ENCODE results near the gene RSRC1.

Gene RSRC1

DNA sequence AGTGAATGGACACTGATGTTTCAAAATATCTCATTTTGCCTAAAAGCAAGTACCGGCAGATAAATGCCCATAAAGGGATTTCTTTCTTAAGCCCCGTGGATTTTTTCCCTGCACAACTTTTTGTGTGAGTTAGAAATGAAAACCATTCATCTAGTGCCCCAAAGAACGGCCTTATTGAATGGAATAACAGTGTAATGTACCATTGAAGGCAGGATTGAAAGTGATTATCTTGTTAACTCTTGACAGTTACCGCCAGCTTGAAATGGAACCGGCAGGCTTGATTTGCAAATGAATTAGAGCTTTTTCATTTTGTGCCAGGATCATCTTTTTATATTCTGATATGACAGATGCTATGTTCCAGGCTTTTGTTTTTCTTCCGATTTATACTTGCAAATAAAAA, 162.2 kb downstream of the RSRC1 start:
- Histone ChIP-seq H3K9me3 (ENCODE audit: control insufficient read depth, insufficient read depth, low read length) (peaks cover 4% of the 10 kb centered on the region; the same call in 1 of the 2 replicates), H3K9ac (ENCODE audit: low read depth, low read length) (no peak overlapping the region), H3K27ac (ENCODE audit: low read depth, low read length) (no peak overlapping the region), H3K27me3 (ENCODE audit: control insufficient read depth, insufficient read depth, low read length) (no peaks in the 10 kb centered on the region), H3K4me3 (ENCODE audit: low read depth, low read length) (no peak overlapping the region), H3K4me1 (ENCODE audit: control insufficient read depth, insufficient read depth, low read length) (peaks cover 5% of the 10 kb centered on the region; the same call in 1 of the 2 replicates), H3K36me3 (ENCODE audit: control insufficient read depth, insufficient read depth, low read length) (no peaks in the 10 kb centered on the region)

DNA sequence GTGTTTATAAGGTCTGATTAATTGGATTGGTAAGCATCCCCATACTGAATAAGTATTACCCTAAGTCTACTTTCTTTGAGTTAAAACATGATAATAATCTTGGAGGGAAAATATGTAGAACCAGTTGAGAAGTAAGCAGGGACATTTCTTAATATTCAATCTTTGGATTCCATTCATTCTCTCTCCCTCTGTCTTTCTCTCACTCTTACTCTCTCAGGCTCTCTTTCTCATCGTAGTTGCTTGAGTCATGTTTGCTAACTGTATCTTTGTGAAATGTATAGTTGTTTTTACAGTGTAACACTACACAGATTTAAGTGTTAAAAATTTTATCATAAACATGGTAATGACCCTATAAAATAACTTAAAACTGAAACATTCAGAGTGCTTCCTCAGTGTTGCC, 163.8 kb downstream of the RSRC1 start:
- Histone ChIP-seq H3K9ac (ENCODE audit: low read depth, low read length) (no peak overlapping the region), H3K27ac (ENCODE audit: low read depth, low read length) (no peak overlapping the region), H3K9me3 (ENCODE audit: control insufficient read depth, insufficient read depth, low read length) (no peaks in the 10 kb centered on the region), H3K36me3 (ENCODE audit: control insufficient read depth, insufficient read depth, low read length) (no peaks in the 10 kb centered on the region), H3K4me1 (ENCODE audit: control insufficient read depth, insufficient read depth, low read length) (peaks cover 5% of the 10 kb centered on the region; the same call in 1 of the 2 replicates), H3K27me3 (ENCODE audit: control insufficient read depth, insufficient read depth, low read length) (no peaks in the 10 kb centered on the region), H3K4me3 (ENCODE audit: low read depth, low read length) (no peak overlapping the region)

DNA sequence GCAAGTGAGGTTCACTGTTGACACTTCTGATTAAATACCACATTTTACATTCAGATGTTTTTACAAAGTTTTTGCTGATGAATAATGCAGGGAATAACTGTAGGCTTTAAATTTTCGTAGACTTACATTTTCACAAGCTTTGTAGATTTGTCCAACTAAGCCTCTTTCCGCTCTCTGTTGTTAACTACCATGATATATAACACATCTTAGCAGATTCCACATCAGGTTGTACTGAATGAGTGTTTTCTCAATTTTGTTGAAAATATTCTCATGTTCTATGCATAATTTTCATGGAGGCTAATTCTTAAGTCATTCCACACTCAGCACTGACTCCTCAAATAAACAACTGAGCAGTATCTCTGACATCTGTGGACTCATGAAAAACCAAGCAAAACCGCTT, 168.3 kb downstream of the RSRC1 start:
- Histone ChIP-seq H3K27me3 (ENCODE audit: control insufficient read depth, insufficient read depth, low read length) (no peaks in the 10 kb centered on the region), H3K4me1 (ENCODE audit: control insufficient read depth, insufficient read depth, low read length) (no peaks in the 10 kb centered on the region), H3K27ac (ENCODE audit: low read depth, low read length) (no peak overlapping the region), H3K9me3 (ENCODE audit: control insufficient read depth, insufficient read depth, low read length) (no peaks in the 10 kb centered on the region), H3K9ac (ENCODE audit: low read depth, low read length) (no peak overlapping the region), H3K4me3 (ENCODE audit: low read depth, low read length) (no peak overlapping the region), H3K36me3 (ENCODE audit: control insufficient read depth, insufficient read depth, low read length) (no peaks in the 10 kb centered on the region)

DNA sequence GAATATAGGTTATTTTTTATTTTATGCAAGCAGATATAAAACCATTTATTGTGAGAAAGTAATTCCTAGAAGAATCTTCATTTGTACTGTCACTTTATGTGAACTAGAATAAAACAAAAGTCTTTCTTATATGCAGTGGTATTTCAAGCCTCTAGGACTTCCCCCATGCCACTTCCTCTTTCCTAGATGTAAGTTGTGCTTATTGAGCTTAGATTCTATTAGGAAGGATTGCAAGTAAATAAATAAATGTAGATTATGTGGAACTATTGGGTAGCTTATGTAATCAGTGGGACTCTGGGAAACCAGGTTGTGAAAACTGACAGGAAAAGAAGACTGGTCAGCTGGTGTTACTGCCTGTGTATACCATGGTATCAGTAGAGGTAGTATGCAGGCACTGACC, 169.7 kb downstream of the RSRC1 start:
- Histone ChIP-seq H3K9ac (ENCODE audit: low read depth, low read length) (no peak overlapping the region), H3K27me3 (ENCODE audit: control insufficient read depth, insufficient read depth, low read length) (no peaks in the 10 kb centered on the region), H3K36me3 (ENCODE audit: control insufficient read depth, insufficient read depth, low read length) (no peaks in the 10 kb centered on the region), H3K4me3 (ENCODE audit: low read depth, low read length) (no peak overlapping the region), H3K4me1 (ENCODE audit: control insufficient read depth, insufficient read depth, low read length) (no peaks in the 10 kb centered on the region), H3K9me3 (ENCODE audit: control insufficient read depth, insufficient read depth, low read length) (no peaks in the 10 kb centered on the region), H3K27ac (ENCODE audit: low read depth, low read length) (no peak overlapping the region)

DNA sequence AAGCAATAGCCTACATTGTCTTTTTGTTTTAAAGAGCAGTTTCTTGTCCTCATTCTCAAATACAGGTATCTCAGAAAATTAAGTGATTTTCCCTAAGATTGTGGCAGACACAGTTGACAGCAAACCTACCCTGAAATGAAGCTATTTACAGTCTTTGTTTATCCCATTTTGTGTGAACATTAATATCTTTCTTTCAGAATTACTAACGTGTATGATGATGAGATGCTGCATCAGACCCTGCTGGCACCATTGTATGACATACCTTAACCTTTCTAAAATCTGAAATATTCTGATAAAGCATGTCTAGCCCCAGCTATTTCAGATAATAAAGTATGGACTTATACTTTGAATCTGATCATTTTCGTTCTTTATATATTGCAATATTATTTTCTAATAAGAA, 185.9 kb downstream of the RSRC1 start:
- Histone ChIP-seq H3K4me3 (ENCODE audit: low read depth, low read length) (no peak overlapping the region), H3K9me3 (ENCODE audit: control insufficient read depth, insufficient read depth, low read length) (no peaks in the 10 kb centered on the region), H3K27me3 (ENCODE audit: control insufficient read depth, insufficient read depth, low read length) (no peaks in the 10 kb centered on the region), H3K27ac (ENCODE audit: low read depth, low read length) (no peak overlapping the region), H3K9ac (ENCODE audit: low read depth, low read length) (no peak overlapping the region), H3K36me3 (ENCODE audit: control insufficient read depth, insufficient read depth, low read length) (no peaks in the 10 kb centered on the region), H3K4me1 (ENCODE audit: control insufficient read depth, insufficient read depth, low read length) (no peaks in the 10 kb centered on the region)

DNA sequence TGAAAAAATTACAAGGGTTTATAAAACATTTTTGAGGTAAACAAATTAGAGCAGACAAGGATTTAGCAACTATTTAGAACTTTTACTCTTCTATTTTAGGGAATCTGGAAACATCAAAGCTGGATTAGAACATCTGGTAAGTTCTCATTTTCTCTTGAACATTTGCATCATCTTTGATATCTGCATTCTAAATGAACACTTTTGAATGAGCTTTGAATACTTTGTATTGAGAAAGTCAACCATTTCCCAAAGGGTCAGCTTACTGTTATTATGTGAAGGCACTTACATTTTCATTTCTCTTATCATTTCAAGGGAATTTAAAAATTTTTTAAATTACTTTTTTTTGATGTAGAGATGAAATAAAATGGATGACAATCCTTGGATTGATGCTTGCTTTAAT, 188.1 kb downstream of the RSRC1 start:
- H3K27me3 ChIP-seq (ENCODE audit: control insufficient read depth, insufficient read depth, low read length): no peaks in the 10 kb centered on the region
- H3K27ac ChIP-seq (ENCODE audit: low read depth, low read length): no peak overlapping the region
- no peaks in the 10 kb centered on the region for H3K4me1 ChIP-seq (ENCODE audit: control insufficient read depth, insufficient read depth, low read length)
- no peaks in the 10 kb centered on the region for H3K9me3 ChIP-seq (ENCODE audit: control insufficient read depth, insufficient read depth, low read length)
- no peak overlapping the region for H3K9ac ChIP-seq (ENCODE audit: low read depth, low read length)
- no peak overlapping the region for H3K4me3 ChIP-seq (ENCODE audit: low read depth, low read length)
- no peaks in the 10 kb centered on the region for H3K36me3 ChIP-seq (ENCODE audit: control insufficient read depth, insufficient read depth, low read length)

DNA sequence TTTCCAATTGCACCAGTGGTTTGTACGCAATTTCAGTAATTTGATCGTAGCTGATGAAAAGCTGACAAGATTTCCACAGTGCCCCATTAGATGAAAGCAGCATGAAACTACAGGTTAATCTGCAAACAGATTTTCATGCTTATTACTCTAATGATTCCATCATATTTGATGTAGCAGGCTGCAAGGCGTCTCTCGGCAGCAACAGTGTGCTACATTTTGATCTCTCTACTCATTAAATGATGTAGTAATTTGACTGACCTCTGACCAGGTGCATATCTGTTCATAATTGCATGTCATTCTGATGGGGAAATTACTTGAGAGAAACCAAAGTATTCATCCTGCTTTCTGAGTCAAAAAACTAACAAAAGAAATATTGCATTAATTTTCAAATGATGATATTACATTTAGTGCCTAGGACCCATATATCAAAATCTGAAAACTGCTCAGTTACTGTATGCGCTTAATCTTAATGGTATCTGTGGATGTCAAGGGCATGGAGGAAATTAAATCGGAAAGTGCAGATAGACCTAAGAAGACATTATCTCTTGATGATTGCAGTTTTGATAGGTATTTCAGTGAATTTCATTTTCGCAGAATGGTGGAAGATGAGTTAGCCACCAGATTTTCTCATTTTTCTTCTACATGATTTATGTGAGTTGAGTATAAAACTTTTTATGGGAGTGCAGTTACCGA, 198.5 kb downstream of the RSRC1 start:
- H3K27me3 ChIP-seq (ENCODE audit: control insufficient read depth, insufficient read depth, low read length): no peaks in the 10 kb centered on the region
- no peak overlapping the region for H3K4me3 ChIP-seq (ENCODE audit: low read depth, low read length)
- no peaks in the 10 kb centered on the region for H3K36me3 ChIP-seq (ENCODE audit: control insufficient read depth, insufficient read depth, low read length)
- H3K27ac ChIP-seq (ENCODE audit: low read depth, low read length): no peak overlapping the region
- no peaks in the 10 kb centered on the region for H3K9me3 ChIP-seq (ENCODE audit: control insufficient read depth, insufficient read depth, low read length)
- no peak overlapping the region for H3K9ac ChIP-seq (ENCODE audit: low read depth, low read length)
- H3K4me1 ChIP-seq (ENCODE audit: control insufficient read depth, insufficient read depth, low read length): no peaks in the 10 kb centered on the region

DNA sequence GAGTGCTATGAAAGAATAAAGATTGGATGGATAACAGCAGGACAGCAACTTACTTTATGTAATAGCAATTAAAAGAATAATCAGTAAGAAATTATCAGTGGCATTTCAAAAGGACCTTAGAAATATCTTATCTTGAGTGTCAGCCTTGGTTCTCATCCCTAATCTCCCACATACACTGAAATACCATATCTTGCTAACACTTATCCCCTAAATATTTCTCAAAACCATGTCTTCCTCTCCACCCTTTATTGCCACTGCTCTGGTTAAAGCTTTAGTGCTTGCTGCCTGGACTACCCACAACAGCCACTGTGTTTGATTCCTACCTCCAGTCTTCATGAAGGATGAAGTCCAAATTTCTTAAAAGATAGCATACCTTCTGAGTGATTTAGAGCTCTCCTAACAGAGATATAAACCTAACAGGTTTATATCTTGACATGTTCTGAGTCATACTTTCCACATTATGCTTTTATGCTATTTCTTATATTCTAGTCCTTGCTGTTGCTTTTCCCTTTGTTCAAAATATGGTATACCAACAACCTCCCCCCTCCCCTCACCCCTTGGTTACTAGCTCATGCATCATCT, 202.8 kb downstream of the RSRC1 start:
- H3K36me3 ChIP-seq (ENCODE audit: control insufficient read depth, insufficient read depth, low read length): no peaks in the 10 kb centered on the region
- no peaks in the 10 kb centered on the region for H3K4me1 ChIP-seq (ENCODE audit: control insufficient read depth, insufficient read depth, low read length)
- no peaks in the 10 kb centered on the region for H3K27me3 ChIP-seq (ENCODE audit: control insufficient read depth, insufficient read depth, low read length)
- no peaks in the 10 kb centered on the region for H3K9me3 ChIP-seq (ENCODE audit: control insufficient read depth, insufficient read depth, low read length)
- no peak overlapping the region for H3K9ac ChIP-seq (ENCODE audit: low read depth, low read length)
- H3K4me3 ChIP-seq (ENCODE audit: low read depth, low read length): no peak overlapping the region
- no peak overlapping the region for H3K27ac ChIP-seq (ENCODE audit: low read depth, low read length)

DNA sequence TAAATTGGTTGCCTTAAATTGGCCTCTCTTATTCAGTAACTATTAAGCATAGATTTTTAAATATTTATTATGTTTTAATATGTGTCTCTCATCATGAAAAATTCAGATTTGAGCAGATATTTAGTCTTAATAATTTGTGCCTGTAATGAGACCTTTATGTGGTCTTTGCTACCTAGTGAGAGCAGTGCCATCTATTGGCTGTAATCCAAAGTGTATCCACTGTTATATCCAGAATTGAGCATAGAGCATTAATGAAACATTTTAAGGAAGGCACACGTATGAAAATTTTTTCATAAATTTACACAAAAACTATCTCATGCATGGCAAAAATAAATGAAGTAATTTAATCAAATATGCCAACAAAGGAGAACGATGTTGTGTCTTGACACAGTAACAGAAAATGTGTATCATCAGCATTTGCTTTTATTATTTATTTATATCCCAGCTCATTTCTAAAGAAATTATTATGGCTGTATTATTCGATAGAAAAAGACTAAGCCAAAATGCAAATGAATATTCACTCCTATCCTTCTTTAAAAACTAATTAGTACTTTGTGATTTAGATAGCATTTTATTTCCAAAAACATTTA, 203.5 kb downstream of the RSRC1 start:
- Histone ChIP-seq H3K4me1 (ENCODE audit: control insufficient read depth, insufficient read depth, low read length) (no peaks in the 10 kb centered on the region), H3K27me3 (ENCODE audit: control insufficient read depth, insufficient read depth, low read length) (no peaks in the 10 kb centered on the region), H3K27ac (ENCODE audit: low read depth, low read length) (no peak overlapping the region), H3K4me3 (ENCODE audit: low read depth, low read length) (no peak overlapping the region), H3K9ac (ENCODE audit: low read depth, low read length) (no peak overlapping the region), H3K36me3 (ENCODE audit: control insufficient read depth, insufficient read depth, low read length) (no peaks in the 10 kb centered on the region), H3K9me3 (ENCODE audit: control insufficient read depth, insufficient read depth, low read length) (no peaks in the 10 kb centered on the region)

DNA sequence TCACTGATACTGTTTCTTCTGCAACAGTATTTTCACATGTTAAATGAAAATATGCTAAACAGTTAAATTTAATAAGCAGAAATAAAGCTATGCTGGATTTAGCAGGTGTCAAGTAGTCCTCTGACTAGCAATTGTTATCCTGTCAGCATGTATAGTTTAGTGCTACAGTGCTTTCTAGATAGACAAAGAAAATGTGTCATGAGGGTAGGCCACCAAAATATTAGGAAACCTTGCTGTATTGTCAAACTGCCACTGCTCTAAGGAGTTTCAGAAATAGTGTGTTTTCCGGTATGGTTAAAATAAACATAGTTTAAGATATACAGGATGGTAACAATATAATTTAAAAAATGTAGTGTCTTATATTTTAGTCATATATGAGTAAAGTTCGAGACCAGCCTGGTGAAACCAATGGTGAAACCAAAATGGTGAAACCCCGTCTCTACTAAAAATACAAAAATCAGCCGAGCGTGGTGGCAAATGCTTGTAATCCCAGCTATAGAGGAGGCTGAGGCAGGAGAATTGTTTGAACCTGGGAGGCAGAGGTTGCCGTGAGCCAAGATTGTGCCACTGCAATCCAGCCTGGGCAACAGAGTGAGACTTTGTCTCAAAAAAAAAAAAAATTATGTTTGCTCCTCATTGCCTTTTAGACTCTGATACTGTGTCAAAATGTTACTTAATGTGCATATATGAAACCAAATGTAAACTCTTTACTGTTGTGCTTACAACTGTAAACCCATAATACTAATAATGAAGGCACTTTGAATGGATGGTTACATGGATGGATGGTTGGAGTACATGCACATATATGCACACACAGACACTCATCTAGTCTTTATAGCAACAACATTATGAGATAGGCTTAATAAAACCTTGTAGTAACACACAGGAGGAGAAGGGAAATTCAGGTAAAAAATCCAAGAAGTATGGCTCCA, 204.8 kb downstream of the RSRC1 start:
- Histone ChIP-seq H3K36me3 (ENCODE audit: control insufficient read depth, insufficient read depth, low read length) (no peaks in the 10 kb centered on the region), H3K27ac (ENCODE audit: low read depth, low read length) (no peak overlapping the region), H3K9me3 (ENCODE audit: control insufficient read depth, insufficient read depth, low read length) (no peaks in the 10 kb centered on the region), H3K4me3 (ENCODE audit: low read depth, low read length) (no peak overlapping the region), H3K27me3 (ENCODE audit: control insufficient read depth, insufficient read depth, low read length) (no peaks in the 10 kb centered on the region), H3K9ac (ENCODE audit: low read depth, low read length) (no peak overlapping the region), H3K4me1 (ENCODE audit: control insufficient read depth, insufficient read depth, low read length) (no peaks in the 10 kb centered on the region)
